ENCODE measurements around the gene ZFX. TPM values are rescaled to one million over a fixed set of nuclear protein-coding genes. Genes with fewer than 3 reads are reported as not detected.

Gene ZFX
- total and polyA plus RNA-seq, 2 of the 8 experiments (the other 6 are each of a cell fraction or from before 2014, with no cell fraction given): 2.8 to 22.0 TPM

- Histone ChIP-seq H3K4me1 (replicated peaks in 1 of 4; ENCODE audit: control insufficient read depth in 3 of 4, insufficient read depth in 4 of 4, low read length in 3 of 4) (no peaks in the 10 kb centered on the region), H2BK12ac (ENCODE audit: low read depth, low read length) (no peak overlapping the region), H4K5ac (ENCODE audit: insufficient read length, low read depth, low read length) (no peak overlapping the region), H3K27me3 (replicated peaks in 1 of 4; ENCODE audit: control insufficient read depth in 3 of 4, extremely low read depth in 1 of 4, insufficient read depth in 3 of 4, low read length in 3 of 4) (no peaks in the 10 kb centered on the region), H3K23me2 (ENCODE audit: low read depth, low read length) (no peaks in the 10 kb centered on the region), H4K8ac (ENCODE audit: extremely low read depth, insufficient read depth, low read length) (no peak overlapping the region), H2BK20ac (ENCODE audit: low read length) (no peak overlapping the region), H2AK5ac (ENCODE audit: low read depth, low read length) (no peak overlapping the region), H3K4me2 (ENCODE audit: insufficient read depth in 1 of 2, low read depth in 2 of 2, low read length in 2 of 2) (no peak overlapping the region), H3K36me3 (ENCODE audit: control insufficient read depth in 2 of 4, insufficient read depth in 4 of 4, low read length in 3 of 4) (no peaks in the 10 kb centered on the region), H3K9me3 (ENCODE audit: insufficient read depth in 2 of 2, low read depth in 1 of 2, low read length in 1 of 2) (no peaks in the 10 kb centered on the region), H3K4me3 (ENCODE audit: extremely low read depth in 1 of 4, insufficient read depth in 2 of 4, low read depth in 3 of 4, low read length in 4 of 4) (no peak overlapping the region), H2BK120ac (replicated peaks; ENCODE audit: low read depth, low read length) (no peak overlapping the region), H3K56ac (replicated peaks; ENCODE audit: insufficient read length, low read depth, low read length) (no peak overlapping the region), H3K27ac (ENCODE audit: low read depth, low read length) (no peak overlapping the region), H3K79me2 (ENCODE audit: control insufficient read depth in 1 of 2, insufficient read depth in 2 of 2, low read length in 2 of 2) (no peaks in the 10 kb centered on the region), H3K14ac (ENCODE audit: insufficient read length) (no peak overlapping the region), H3K4ac (replicated peaks; ENCODE audit: insufficient read length, low read depth, low read length) (no peak overlapping the region), H3K79me1 (ENCODE audit: low read depth, low read length) (no peaks in the 10 kb centered on the region), H2AFZ (ENCODE audit: low read length) (0 out of 2 replicates have a peak overlapping the region, but pooled peaks have one; percentile 22), H2BK15ac (ENCODE audit: low read length) (no peak overlapping the region), H3K23ac (ENCODE audit: insufficient read length) (no peak overlapping the region), H2BK5ac (ENCODE audit: low read depth, low read length) (no peak overlapping the region), H3K9ac (replicated peaks in 1 of 4; ENCODE audit: extremely low read depth in 1 of 4, low read depth in 3 of 4, low read length in 3 of 4) (no peak overlapping the region), H4K91ac (replicated peaks; ENCODE audit: insufficient read length, low read length) (no peak overlapping the region), H4K20me1 (replicated peaks in 1 of 2; ENCODE audit: control insufficient read depth in 1 of 2, insufficient read depth in 2 of 2, low read length in 2 of 2) (no peaks in the 10 kb centered on the region), H3K18ac (ENCODE audit: extremely low read depth, low read length) (no peak overlapping the region)
- ChIA-PET CTCF (ENCODE audit: partially characterized antibody) (interaction anchor here (0.6 kb wide), 1 partner anchor 92 kb away, joined by 4 read pairs; no protein-coding TSS in a partner anchor), POLR2A (ENCODE audit: partially characterized antibody) (no interaction called here)
- TF ChIP-seq SP1 (IDR thresholded peaks at IDR 0.05; ENCODE audit: low read depth, low read length) (no peak), EZH2 (IDR thresholded peaks at IDR 0.05; ENCODE audit: low read depth, low read length, severe bottlenecking) (no peak), KDM1A (IDR thresholded peaks at IDR 0.05; ENCODE audit: borderline replicate concordance, low read length) (no peak), TEAD4 (IDR thresholded peaks at IDR 0.05; ENCODE audit: low read depth, low read length) (no peak), ATF3 (IDR thresholded peaks at IDR 0.05; ENCODE audit: insufficient read depth, low read depth, low read length) (no peak), RFX5 (IDR thresholded peaks at IDR 0.05; ENCODE audit: borderline replicate concordance, low read depth, low read length) (no peak), POLR2A (IDR thresholded peaks at IDR 0.05; ENCODE audit: control extremely low read depth in 1 of 2, low read depth in 2 of 2, low read length in 2 of 2) (no peak), SIN3A (conservative IDR thresholded peaks at IDR 0.05 in 1 of 2, IDR thresholded peaks at IDR 0.05 in 1 of 2; ENCODE audit: low read depth in 1 of 2, low read length in 2 of 2) (no peak)
- FAIRE-seq (no peak), DNase-seq (ENCODE audit: low read depth in 1 of 2, low spot score in 2 of 2) (no peak)
- WGBS, 2 experiments (ENCODE audit: extremely low coverage in 1 of 2, insufficient coverage in 1 of 2, insufficient read length in 1 of 2, insufficient replicate concordance in 2 of 2, low coverage in 1 of 2, low lambda C conversion rate in 2 of 2, missing lambda C conversion rate in 1 of 2): 97% methylated on average over 3 of the region's 3 CpGs; no CpG with 5 or more reads in 1 of the 2 experiments
Measured at GRCh38 chrX:24229976-24230375, 80.4 kb downstream of the ZFX start.

Measured in H1 (cell line).